HG03175 (cell line): ENCODE results near the gene TPP2.

ENCODE experiments used
- ATAC-seq: cut with Tn5 transposase; IDR thresholded peaks from one replicate; pipeline ENCODE4 v1.9.1; 2021; ENCODE audit warnings: mild to moderate bottlenecking, moderate library complexity; ENCODE audit not compliant: unreplicated experiment

Gene TPP2

GRCh38 chr13:102651892-102652291, 55.1 kb downstream of the TPP2 start:
- ATAC-seq, result no peak

GRCh38 chr13:102654756-102655155, 58.0 kb downstream of the TPP2 start:
- ATAC-seq, result no peak

- ATAC-seq, result no peak
Measured at GRCh38 chr13:102657630-102658029, 60.8 kb downstream of the TPP2 start.

GRCh38 chr13:102658660-102659059, 61.9 kb downstream of the TPP2 start:
- ATAC-seq, result no peak

GRCh38 chr13:102659168-102659713, 62.5 kb downstream of the TPP2 start:
- ATAC-seq, result no peak

- no peak for ATAC-seq
Measured at GRCh38 chr13:102667023-102667422, 70.2 kb downstream of the TPP2 start.

- no peak for ATAC-seq
Measured at GRCh38 chr13:102667911-102668310, 71.1 kb downstream of the TPP2 start.

GRCh38 chr13:102670130-102670529, 73.3 kb downstream of the TPP2 start:
- ATAC-seq, result no peak

- no peak for ATAC-seq
Measured at GRCh38 chr13:102675115-102675514, 78.3 kb downstream of the TPP2 start.

- no peak for ATAC-seq
Measured at GRCh38 chr13:102677122-102677521, 80.3 kb downstream of the TPP2 start.

- ATAC-seq, result no peak
Measured at GRCh38 chr13:102678339-102679107, 81.7 kb downstream of the TPP2 start.

GRCh38 chr13:102679449-102680132, 82.8 kb downstream of the TPP2 start:
- no peak for ATAC-seq

GRCh38 chr13:102680133-102680717, 83.4 kb downstream of the TPP2 start:
- ATAC-seq, result no peak

GRCh38 chr13:102680842-102681740, 84.3 kb downstream of the TPP2 start:
- no peak for ATAC-seq

GRCh38 chr13:102682211-102682610, 85.4 kb downstream of the TPP2 start:
- ATAC-seq, result no peak

- ATAC-seq, result no peak
Measured at GRCh38 chr13:102682727-102683126, 85.9 kb downstream of the TPP2 start.

- no peak for ATAC-seq
Measured at GRCh38 chr13:102683637-102684036, 86.9 kb downstream of the TPP2 start.

- ATAC-seq, result no peak
Measured at GRCh38 chr13:102686024-102686423, 89.2 kb downstream of the TPP2 start.

- ATAC-seq, result no peak
Measured at GRCh38 chr13:102687520-102687919, 90.7 kb downstream of the TPP2 start.

- no peak for ATAC-seq
Measured at GRCh38 chr13:102688306-102688973, 91.7 kb downstream of the TPP2 start.
